ENCODE results near the gene PNO1. TPM values are rescaled to one million over a fixed set of nuclear protein-coding genes. Genes with fewer than 3 reads are reported as not detected.

The PNO1 gene
- total RNA-seq, 3 donors from 2014 or later (not counting 1 experiment from before 2014, with no cell fraction given) = 19.4 to 25.1 (median 25.0) TPM

GRCh38 chr2:68218343-68218901 is 60.7 kb downstream of the PNO1 start:
- Mint-ChIP-seq H3K27ac (peak overlapping the region; percentile 80 to 81), H3K4me1 (peaks cover 75 to 78% of the 10 kb centered on the region in 2 donors), H3K36me3 (no peaks in the 10 kb centered on the region), H3K27me3 (ENCODE audit: low read depth in 2 of 2) (no peaks in the 10 kb centered on the region), H3K9me3 (no peaks in the 10 kb centered on the region), H3K4me3 (peak overlapping the region; percentile 25)
- DNase-seq = no peak
- TF ChIP-seq CTCF (IDR thresholded peaks at IDR 0.05) = no peak
- H3K27ac ChIP-seq (ENCODE audit: low read length) = no peak overlapping the region
- peaks cover 9% of the 10 kb centered on the region for H3K4me1 ChIP-seq (ENCODE audit: control insufficient read depth, insufficient read depth, low read length)
- no peaks in the 10 kb centered on the region for H3K27me3 ChIP-seq (ENCODE audit: control insufficient read depth, insufficient read depth, low read length)
- no peak for ATAC-seq
- intact Hi-C loops (cut with micrococcal nuclease) = no loop called here
- H3K36me3 ChIP-seq (ENCODE audit: control insufficient read depth, insufficient read depth, low read length) = peaks cover 12% of the 10 kb centered on the region
- no CpG with 5 or more reads among the region's 1 CpG for WGBS (ENCODE audit: insufficient coverage)
- no peaks in the 10 kb centered on the region for H3K9me3 ChIP-seq (ENCODE audit: control insufficient read depth, insufficient read depth, low read length)
- H3K4me3 ChIP-seq (ENCODE audit: low read length) = no peak overlapping the region

GRCh38 chr2:68222287-68222686 is 64.6 kb downstream of the PNO1 start:
- intact Hi-C loops (cut with micrococcal nuclease) = no loop called here
- 100% methylated on average over 1 of the region's 1 CpG for WGBS (ENCODE audit: insufficient coverage)
- no peak overlapping the region for H3K4me3 Mint-ChIP-seq
- peak in 2 of 3 donors; percentile 17 to 18 for ATAC-seq
- H3K4me1 Mint-ChIP-seq = peaks cover 81% of the 10 kb centered on the region in 2 donors
- peaks cover 12% of the 10 kb centered on the region for H3K4me1 ChIP-seq (ENCODE audit: control insufficient read depth, insufficient read depth, low read length)
- no peaks in the 10 kb centered on the region for H3K27me3 Mint-ChIP-seq (ENCODE audit: low read depth in 2 of 2)
- H3K9me3 Mint-ChIP-seq = no peaks in the 10 kb centered on the region
- H3K27ac Mint-ChIP-seq = peak overlapping the region; percentile 80 to 81
- H3K27ac ChIP-seq (ENCODE audit: low read length) = no peak overlapping the region
- no peak for TF ChIP-seq CTCF (IDR thresholded peaks at IDR 0.05)
- no peak overlapping the region for H3K4me3 ChIP-seq (ENCODE audit: low read length)
- no peaks in the 10 kb centered on the region for H3K36me3 ChIP-seq (ENCODE audit: control insufficient read depth, insufficient read depth, low read length)
- no peak for DNase-seq
- H3K27me3 ChIP-seq (ENCODE audit: control insufficient read depth, insufficient read depth, low read length) = no peaks in the 10 kb centered on the region
- no peaks in the 10 kb centered on the region for H3K9me3 ChIP-seq (ENCODE audit: control insufficient read depth, insufficient read depth, low read length)
- no peaks in the 10 kb centered on the region for H3K36me3 Mint-ChIP-seq

DNA sequence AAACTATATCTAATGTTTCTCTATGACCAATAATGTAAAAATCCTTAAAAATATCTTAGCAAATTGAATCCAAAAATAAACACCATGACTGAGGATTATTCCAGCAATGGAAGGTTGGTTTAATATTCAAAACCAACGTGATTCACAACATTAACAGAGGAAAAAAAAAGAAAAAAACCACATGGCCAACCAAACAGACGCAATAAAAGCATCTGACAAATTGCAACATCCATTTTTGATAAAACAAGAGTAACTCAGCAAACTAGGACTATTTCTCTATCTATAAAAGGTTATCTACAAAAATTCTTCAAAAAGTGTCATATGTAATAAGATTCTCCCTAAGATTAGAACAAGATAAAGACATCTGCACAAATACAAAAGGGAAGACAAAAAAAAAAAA is 65.7 kb downstream of the PNO1 start:
- H3K27ac Mint-ChIP-seq = peak overlapping the region; percentile 80 to 81
- Histone ChIP-seq H3K9me3 (ENCODE audit: control insufficient read depth, insufficient read depth, low read length) (no peaks in the 10 kb centered on the region), H3K4me1 (ENCODE audit: control insufficient read depth, insufficient read depth, low read length) (peaks cover 12% of the 10 kb centered on the region), H3K27ac (ENCODE audit: low read length) (no peak overlapping the region), H3K36me3 (ENCODE audit: control insufficient read depth, insufficient read depth, low read length) (no peaks in the 10 kb centered on the region), H3K4me3 (ENCODE audit: low read length) (no peak overlapping the region), H3K27me3 (ENCODE audit: control insufficient read depth, insufficient read depth, low read length) (no peaks in the 10 kb centered on the region)
- ATAC-seq (peak in 1 of 3 donors; percentile 25), DNase-seq (no peak)
- H3K36me3 Mint-ChIP-seq = no peaks in the 10 kb centered on the region
- H3K4me1 Mint-ChIP-seq = peaks cover 81 to 88% of the 10 kb centered on the region in 2 donors
- H3K4me3 Mint-ChIP-seq = peak overlapping the region; percentile 28
- no peaks in the 10 kb centered on the region for H3K27me3 Mint-ChIP-seq (ENCODE audit: low read depth in 2 of 2)
- H3K9me3 Mint-ChIP-seq = no peaks in the 10 kb centered on the region
- intact Hi-C loops (cut with micrococcal nuclease) = no loop called here
- WGBS (ENCODE audit: insufficient coverage) = 50% methylated on average over 1 of the region's 2 CpGs
- TF ChIP-seq CTCF (IDR thresholded peaks at IDR 0.05) = no peak

GRCh38 chr2:68225119-68225632 is 67.5 kb downstream of the PNO1 start:
- peak; percentile 65 to 75 (median 71) for ATAC-seq

More at GRCh38 chr2:68225119-68225632, 67.5 kb downstream of the PNO1 start:
- Histone ChIP-seq H3K9me3 (ENCODE audit: control insufficient read depth, insufficient read depth, low read length) (no peaks in the 10 kb centered on the region), H3K27me3 (ENCODE audit: control insufficient read depth, insufficient read depth, low read length) (no peaks in the 10 kb centered on the region), H3K4me3 (ENCODE audit: low read length) (no peak overlapping the region), H3K27ac (ENCODE audit: low read length) (no peak overlapping the region), H3K4me1 (ENCODE audit: control insufficient read depth, insufficient read depth, low read length) (peaks cover 19% of the 10 kb centered on the region), H3K36me3 (ENCODE audit: control insufficient read depth, insufficient read depth, low read length) (no peaks in the 10 kb centered on the region)
- no peak for TF ChIP-seq CTCF (IDR thresholded peaks at IDR 0.05)
- Mint-ChIP-seq H3K4me3 (peak overlapping the region; percentile 7), H3K4me1 (peaks cover 82 to 87% of the 10 kb centered on the region in 2 donors), H3K27ac (peak overlapping the region; percentile 80 to 81), H3K27me3 (ENCODE audit: low read depth in 2 of 2) (no peaks in the 10 kb centered on the region), H3K36me3 (no peaks in the 10 kb centered on the region), H3K9me3 (no peaks in the 10 kb centered on the region)
- intact Hi-C loops (cut with micrococcal nuclease) = no loop called here
- WGBS (ENCODE audit: insufficient coverage) = 15% methylated on average over 2 of the region's 2 CpGs
- peak in 1 of 2 donors; percentile 62 for DNase-seq

All from natural killer cell (primary cell).